DND-41 (cell line): ENCODE data around the gene MOB3C.

Experiments used
- ATAC-seq: fragments of 200-7000 bp; cut with Tn5 transposase; 3 replicates; pipeline ENCODE4 v1.9.1; 2021; ENCODE audit warnings: low read depth; ENCODE audit not compliant: insufficient read depth
- DNase-seq: peaks from one replicate; pipeline ENCODE4 v3.0.0-alpha.2; 2020
- H2AFZ ChIP-seq: 2 replicates; pipeline ENCODE4 v1.6.0; 2012; ENCODE audit warnings: low read depth, low read length
- H3K27ac ChIP-seq: 2 replicates; pipeline ENCODE4 v1.5.1; 2012; ENCODE audit warnings: low read length, inconsistent platforms
- H3K27me3 ChIP-seq: fragments of 200-600 bp; sonication (generic); 2 replicates; pipeline ENCODE4 v1.6.0; 2012; ENCODE audit warnings: low read length, mild to moderate bottlenecking, inconsistent platforms; ENCODE audit not compliant: insufficient read depth, poor library complexity
- H3K36me3 ChIP-seq: 2 replicates; pipeline ENCODE4 v1.5.1; 2012; ENCODE audit warnings: low read length, inconsistent platforms; ENCODE audit not compliant: insufficient read depth
- H3K4me1 ChIP-seq: 2 replicates; pipeline ENCODE4 v1.5.1; 2012; ENCODE audit warnings: mild to moderate bottlenecking, low read length; ENCODE audit not compliant: insufficient read depth
- H3K4me2 ChIP-seq: 2 replicates; pipeline ENCODE4 v1.6.0; 2012; ENCODE audit warnings: mild to moderate bottlenecking, moderate library complexity, low read length, inconsistent platforms; ENCODE audit not compliant: insufficient read depth
- H3K4me3 ChIP-seq, 2 experiments: fragments of 200-600 bp in 1 of 2; shearing (Covaris generic) in 1 of 2; 2 replicates each; pipeline ENCODE4 v1.5.1; 2012 to 2016; ENCODE audit warnings: inconsistent platforms in 2 of 2, low read length in 2 of 2, mild to moderate bottlenecking in 2 of 2, low read depth in 1 of 2, moderate library complexity in 1 of 2
- H3K79me2 ChIP-seq: 2 replicates; pipeline ENCODE4 v1.6.0; 2012; ENCODE audit warnings: low read length, inconsistent platforms; ENCODE audit not compliant: insufficient read depth
- H3K9ac ChIP-seq: 2 replicates; pipeline ENCODE4 v1.6.0; 2012; ENCODE audit warnings: low read depth, mild to moderate bottlenecking, inconsistent platforms, low read length, moderate library complexity
- H3K9me3 ChIP-seq: 2 replicates; pipeline ENCODE4 v1.5.1; 2012; ENCODE audit warnings: low read length, moderate library complexity, mild to moderate bottlenecking, inconsistent platforms; ENCODE audit not compliant: insufficient read depth, severe bottlenecking
- H4K20me1 ChIP-seq: 2 replicates; pipeline ENCODE4 v1.6.0; 2012; ENCODE audit warnings: low read length; ENCODE audit not compliant: insufficient read depth
- CTCF ChIP-seq: IDR thresholded peaks from 2 replicates; pipeline ENCODE4 v1.5.1; 2012; ENCODE audit warnings: borderline replicate concordance, low read length, moderate library complexity, mild to moderate bottlenecking; ENCODE audit not compliant: poor library complexity, severe bottlenecking; ENCODE audit errors: extremely low read depth
- EZH2 ChIP-seq: IDR thresholded peaks from 3 replicates; pipeline ENCODE4 v1.6.1; 2012; ENCODE audit warnings: borderline replicate concordance, low read depth, mild to moderate bottlenecking, moderate library complexity, low read length, inconsistent platforms; ENCODE audit not compliant: severe bottlenecking

The MOB3C gene

GRCh38 chr1:46558141-46558963 is 58.3 kb downstream of the MOB3C start:
- no peaks in the 10 kb centered on the region for H3K27me3 ChIP-seq
- DNase-seq (no peak), ATAC-seq (no peak)
- H3K9ac ChIP-seq = no peak overlapping the region
- no peaks in the 10 kb centered on the region; the same call in 1 of the 2 replicates for H3K36me3 ChIP-seq
- H4K20me1 ChIP-seq = no peaks in the 10 kb centered on the region
- H2AFZ ChIP-seq = no peak overlapping the region
- H3K27ac ChIP-seq = no peak overlapping the region
- H3K9me3 ChIP-seq = no peaks in the 10 kb centered on the region
- no peak overlapping the region for H3K4me2 ChIP-seq
- no peak for TF ChIP-seq CTCF
- TF ChIP-seq EZH2 = no peak
- no peaks in the 10 kb centered on the region for H3K79me2 ChIP-seq
- no peak overlapping the region for H3K4me3 ChIP-seq
- no peaks in the 10 kb centered on the region for H3K4me1 ChIP-seq
